Activated CD4-positive, CD25-positive, alpha-beta regulatory T cell treated with anti-CD3 and anti-CD28 coated beads, Interleukin-2, amount 50 U/mL, for 24 hours (primary cell): ENCODE data around the gene PARP4.
A peak's percentile ranks its signal among the peaks of the same experiment; 100 is the strongest.
"Not testable (repeated sequence)": the region's sequence is repeated elsewhere in the genome, so short reads cannot be mapped to it uniquely, and the experiment has no call there.

Experiments
- ATAC-seq, 2 donors: fragments of 150-1000 bp; cut with Tn5 transposase; one replicate each; pipeline ENCODE4 v1.10.0; 2021; ENCODE audit warnings: mild to moderate bottlenecking in 1 of 2, moderate library complexity in 1 of 2

The PARP4 gene

GRCh38 chr13:24512197-24512907, at the start of gene PARP4:
PARP4 (minus strand) TSS chr13:24512778; CDS start chr13:24503776, 9,002 bp downstream.
- peak; percentile 72 for ATAC-seq

- not testable (repeated sequence) for ATAC-seq
Observed at GRCh38 chr13:24560579-24561187, 48.1 kb upstream of the PARP4 start.

GRCh38 chr13:24559431-24560218, 47.0 kb upstream of the PARP4 start:
- ATAC-seq = not testable (repeated sequence)

GRCh38 chr13:24557081-24557480, 44.5 kb upstream of the PARP4 start:
- no peak for ATAC-seq

- ATAC-seq = not testable (repeated sequence)
Observed at GRCh38 chr13:24553892-24554291, 41.3 kb upstream of the PARP4 start.

DNA sequence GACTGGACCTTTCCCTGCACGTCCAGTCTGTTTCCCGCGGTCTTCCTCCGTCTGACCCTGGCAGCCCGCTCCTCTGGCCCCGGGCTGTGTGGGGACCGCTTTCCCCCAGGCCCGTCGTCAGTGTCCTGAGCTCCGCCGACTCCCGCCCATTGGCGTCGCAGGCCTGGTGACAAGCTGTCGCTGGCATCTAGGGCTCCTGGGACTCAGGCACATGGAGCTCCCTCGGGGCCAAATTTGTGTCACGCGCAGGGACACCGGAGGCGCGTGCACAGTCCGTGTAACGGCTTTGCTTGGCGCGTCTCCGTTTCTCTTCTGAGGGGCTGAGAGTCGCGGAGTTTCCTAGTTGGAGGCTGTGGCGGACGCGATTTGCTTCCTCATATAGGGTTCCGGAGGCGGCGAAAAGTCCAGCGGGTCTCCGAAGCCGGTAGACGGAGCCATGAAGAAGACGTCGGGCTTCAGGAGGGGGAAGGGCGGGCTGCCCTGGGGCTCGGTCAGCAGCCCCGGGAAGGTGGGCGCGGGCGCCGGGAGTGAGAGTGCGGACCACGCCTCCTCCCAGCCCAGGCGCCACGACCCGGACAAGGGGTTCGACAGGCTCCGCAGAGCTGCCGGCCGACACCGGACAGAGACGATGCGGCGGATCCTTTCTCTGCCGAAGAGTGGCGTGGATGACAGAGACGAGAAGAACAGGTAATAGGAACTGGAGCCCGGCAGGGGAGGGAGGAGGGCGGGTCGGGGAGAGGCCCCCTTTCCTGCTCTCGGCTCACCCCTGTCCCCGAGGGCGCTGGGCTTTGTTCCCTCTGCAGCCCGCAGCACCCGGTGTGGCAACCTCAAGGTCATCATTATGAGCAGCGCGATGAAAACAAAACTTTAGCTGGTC, 29.1 kb upstream of the PARP4 start:
- peak; percentile 34 to 36 for ATAC-seq

DNA sequence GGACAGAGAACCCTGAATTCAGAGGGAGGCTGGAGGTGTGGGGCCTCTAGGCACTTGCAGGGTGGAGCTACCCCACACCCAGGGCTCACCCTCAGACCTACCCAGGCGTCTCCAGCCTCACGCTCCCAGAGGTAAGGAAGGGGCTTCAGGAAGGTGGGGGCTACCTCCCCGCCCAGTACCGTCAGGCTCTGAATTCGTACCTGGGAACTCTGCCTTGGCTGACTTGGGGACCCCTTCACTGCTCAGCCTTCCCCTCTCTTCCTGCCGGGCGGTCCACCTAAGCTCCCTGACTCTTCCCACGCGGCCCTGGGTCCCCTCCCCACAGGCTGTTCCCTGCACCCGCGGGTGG, 28.5 kb upstream of the PARP4 start:
- ATAC-seq = no peak

DNA sequence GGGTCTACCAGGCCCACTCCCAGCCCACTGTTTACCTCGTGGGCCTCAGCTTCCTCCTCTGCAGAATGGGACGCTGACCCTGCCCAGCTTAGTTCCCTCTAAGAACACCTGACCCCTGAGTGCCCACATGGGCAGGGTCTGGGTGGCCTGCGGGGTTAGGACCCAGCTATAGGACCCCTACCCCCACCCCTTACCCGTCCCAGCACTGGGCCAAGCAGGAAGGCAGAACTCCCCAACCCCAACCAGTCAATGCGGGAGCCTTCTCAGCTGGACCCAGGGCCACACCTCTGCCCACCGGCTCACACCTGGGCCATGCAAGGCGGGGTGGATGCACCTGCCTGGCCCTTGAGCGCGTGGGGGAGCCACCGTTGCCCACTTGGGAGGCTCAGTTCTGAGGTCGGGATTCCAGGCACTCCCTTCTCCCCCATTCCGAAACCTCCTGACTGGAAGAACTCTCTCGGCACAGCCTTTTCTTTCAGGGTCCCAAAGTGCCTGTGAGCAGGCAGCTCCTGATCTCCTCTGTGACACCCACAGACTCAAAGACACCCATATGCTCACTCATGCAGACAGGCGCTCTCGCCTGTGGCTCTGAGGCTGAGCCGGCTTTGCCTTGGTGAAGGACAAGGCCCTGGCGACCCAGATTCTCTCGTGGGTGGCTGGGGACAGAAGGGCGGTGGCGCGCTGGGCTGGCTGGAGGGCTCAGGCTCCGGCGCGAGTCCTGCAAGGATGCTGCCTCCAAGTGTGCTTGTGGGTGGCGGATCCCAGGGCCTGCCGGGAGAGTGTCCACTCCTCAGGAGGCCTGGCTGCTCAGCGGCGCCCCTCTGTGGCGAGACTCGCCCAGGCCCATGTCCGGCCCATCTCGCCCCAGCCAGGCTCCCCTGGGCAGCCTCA, 27.9 kb upstream of the PARP4 start:
- ATAC-seq = no peak

- no peak for ATAC-seq
Observed at GRCh38 chr13:24539500-24540165, 27.1 kb upstream of the PARP4 start.

DNA sequence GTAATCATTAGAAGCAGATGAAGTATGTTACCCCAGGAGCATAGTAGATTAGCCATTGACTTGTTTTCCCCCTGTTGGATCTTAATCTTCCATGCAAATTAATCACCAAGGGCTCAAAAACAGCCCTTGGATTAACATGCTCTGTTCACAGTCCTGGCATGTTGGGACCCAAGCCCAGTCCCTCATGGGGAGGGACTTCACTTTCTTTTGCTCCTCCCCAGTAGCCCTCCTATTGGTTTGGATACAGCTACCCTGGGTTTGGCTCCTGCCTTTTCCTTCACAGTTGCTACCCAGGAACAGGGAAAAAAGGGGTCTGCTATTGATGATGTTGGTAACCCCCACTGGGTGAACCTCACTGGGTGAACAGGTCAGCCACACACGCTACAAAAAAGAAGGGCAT, 16.9 kb upstream of the PARP4 start:
- no peak for ATAC-seq

GRCh38 chr13:24528816-24529398, 16.3 kb upstream of the PARP4 start:
- ATAC-seq = no peak

DNA sequence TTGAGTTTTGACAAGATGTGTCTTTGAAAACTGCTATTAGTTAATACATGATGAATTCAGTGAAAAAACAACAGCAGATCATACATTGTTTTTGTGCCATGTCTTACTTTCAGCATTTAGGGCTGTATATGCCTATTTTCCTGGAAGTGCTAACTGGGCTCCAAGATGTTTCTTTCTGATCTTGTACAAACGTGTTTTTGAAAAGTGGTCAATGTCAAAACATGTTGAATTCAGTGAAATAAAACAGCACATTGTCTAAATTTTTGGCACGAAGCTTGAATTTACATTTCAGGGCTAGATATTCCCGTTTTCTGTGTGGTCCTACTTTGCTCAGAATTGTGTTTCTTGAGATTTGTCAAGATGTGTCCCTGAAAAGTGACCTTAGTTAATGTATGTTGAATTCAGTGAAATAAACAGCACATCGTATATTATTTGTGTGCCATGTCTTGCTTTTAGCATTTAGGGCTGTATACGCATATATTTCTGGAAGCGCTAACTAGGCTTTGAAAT, 14.7 kb upstream of the PARP4 start:
- no peak for ATAC-seq

DNA sequence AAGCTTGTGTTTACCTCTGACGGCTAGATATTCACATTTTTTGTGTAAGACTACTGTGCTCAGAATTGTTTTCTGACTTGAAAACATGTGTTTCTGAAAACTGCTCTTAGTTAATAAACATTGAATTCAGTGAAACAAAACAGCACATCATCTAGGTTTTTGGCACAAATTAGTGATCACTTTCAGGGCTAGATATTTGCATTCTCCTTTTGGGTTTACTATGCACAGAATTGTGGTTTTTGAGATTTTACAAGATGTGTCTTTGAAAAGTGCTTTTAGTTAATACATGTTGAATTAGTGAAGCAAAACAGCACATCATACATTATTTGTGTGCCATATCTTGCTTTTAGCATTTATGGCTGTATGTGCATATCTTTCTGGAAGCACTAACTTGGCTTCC, 8.2 kb upstream of the PARP4 start:
- ATAC-seq = no peak

GRCh38 chr13:24516919-24517318, 4.3 kb upstream of the PARP4 start:
- ATAC-seq = no peak

DNA sequence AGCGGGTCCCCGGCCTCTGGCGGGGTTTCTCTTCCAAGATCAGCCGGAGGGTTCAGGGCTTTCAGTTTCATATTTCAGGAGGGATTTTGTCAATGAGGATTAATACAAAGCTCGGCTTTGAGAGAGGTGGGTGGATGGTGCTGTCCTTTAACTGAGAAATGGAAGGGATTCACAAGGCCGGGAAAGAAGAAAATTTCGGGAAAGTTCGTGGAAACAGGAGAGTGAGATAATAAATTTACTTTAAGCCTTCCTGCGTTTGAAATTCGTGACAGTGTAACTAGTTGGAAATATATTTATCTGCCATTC, 283 bp upstream of the PARP4 start:
- ATAC-seq = no peak

- peak; percentile 5 to 22 for ATAC-seq
Observed at GRCh38 chr13:24511816-24512196, 772 bp downstream of the PARP4 start.

DNA sequence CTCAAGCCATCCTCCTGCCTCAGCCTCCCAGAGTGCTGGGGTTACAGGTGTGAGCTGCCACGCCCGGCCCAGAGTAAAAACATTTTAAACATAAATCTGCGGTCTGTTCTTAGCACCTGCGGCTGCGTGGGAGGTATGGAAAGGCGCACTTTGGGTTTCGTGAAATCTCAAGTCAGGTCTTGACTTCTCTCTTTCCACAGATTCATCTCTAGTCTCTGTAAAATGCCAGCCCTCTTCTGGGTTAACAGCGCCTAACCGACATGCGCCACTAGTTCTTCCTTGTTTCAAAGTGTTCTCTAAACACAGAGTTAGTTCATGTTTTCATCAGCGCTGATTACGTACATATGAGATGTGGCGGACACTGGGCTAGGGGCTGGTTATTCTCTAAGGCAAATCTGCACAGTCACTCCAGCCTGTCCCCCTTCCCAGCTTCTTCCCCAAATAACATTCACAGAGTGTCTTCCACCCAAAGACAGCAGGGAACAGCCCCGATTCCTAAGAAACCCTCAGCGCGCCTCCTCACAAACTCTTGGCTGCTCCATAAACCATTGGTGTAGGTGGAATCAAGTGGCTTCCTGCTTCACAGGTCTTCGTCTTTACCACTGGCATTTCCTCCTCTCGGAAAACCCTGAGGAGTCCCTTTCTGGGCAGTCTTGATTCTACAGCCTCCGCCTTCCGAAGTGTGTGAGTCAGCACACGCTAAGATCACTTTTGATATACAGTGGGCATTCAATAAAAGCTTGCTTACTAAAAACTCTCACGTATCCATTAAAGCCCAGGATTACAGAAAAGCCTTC, 1.4 kb downstream of the PARP4 start:
- peak; percentile 56 to 57 for ATAC-seq

- no peak for ATAC-seq
Observed at GRCh38 chr13:24506698-24507335, 5.8 kb downstream of the PARP4 start.

DNA sequence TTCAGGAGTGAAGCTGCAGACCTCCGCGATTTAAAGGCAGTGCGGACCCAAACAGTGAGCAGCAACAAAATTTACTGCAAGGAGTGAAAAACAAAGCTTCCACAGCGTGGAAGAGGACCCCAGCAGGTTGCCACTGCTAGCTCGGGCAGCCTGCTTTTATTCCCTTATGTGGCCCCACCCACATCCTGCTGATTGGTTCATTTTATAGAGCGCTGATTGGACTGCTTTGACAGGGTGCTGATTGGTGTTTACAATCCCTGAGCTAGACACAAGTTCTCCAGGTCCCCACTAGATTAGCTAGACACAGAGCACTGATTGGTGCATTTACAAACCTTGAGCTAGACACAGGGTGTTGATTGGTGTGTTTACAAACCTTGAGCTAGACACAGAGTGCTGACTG, 6.3 kb downstream of the PARP4 start:
- ATAC-seq = not testable (repeated sequence)
